RWPE2 (cell line): Measurements from ENCODE around the gene PROZ.

Experiments
- ATAC-seq: fragments of 200-7000 bp; cut with Tn5 transposase; 3 replicates; pipeline ENCODE4 v1.9.1; 2021; ENCODE audit warnings: low read depth
- DNase-seq: peaks from one replicate; pipeline ENCODE4 v3.0.0-alpha.2; 2020; ENCODE audit warnings: low spot score
- H3K27ac ChIP-seq: fragments of 450-650 bp; 2 replicates; pipeline ENCODE4 v1.5.1; 2017; ENCODE audit warnings: mild to moderate bottlenecking; ENCODE audit not compliant: poor library complexity, severe bottlenecking
- H3K27me3 ChIP-seq: fragments of 250-450 bp; sonication (Bioruptor Pico); 2 replicates; pipeline ENCODE4 v1.5.1; 2021; ENCODE audit warnings: mild to moderate bottlenecking, moderate library complexity; ENCODE audit not compliant: insufficient read depth, poor library complexity, severe bottlenecking
- H3K36me3 ChIP-seq: fragments of 250-450 bp; sonication (Bioruptor Pico); 2 replicates; pipeline ENCODE4 v1.5.1; 2020; ENCODE audit warnings: low read depth, mild to moderate bottlenecking, moderate library complexity
- H3K4me1 ChIP-seq: fragments of 250-450 bp; sonication (Bioruptor Pico); 2 replicates; pipeline ENCODE4 v1.5.1; 2021; ENCODE audit warnings: mild to moderate bottlenecking, moderate library complexity; ENCODE audit not compliant: insufficient read depth, poor library complexity, severe bottlenecking
- H3K4me3 ChIP-seq: fragments of 250-450 bp; sonication (Bioruptor Pico); 2 replicates; pipeline ENCODE4 v1.5.1; 2021; ENCODE audit warnings: mild to moderate bottlenecking, moderate library complexity; ENCODE audit not compliant: severe bottlenecking
- H3K9me3 ChIP-seq: fragments of 250-450 bp; sonication (Bioruptor Pico); 2 replicates; pipeline ENCODE4 v1.5.1; 2021; ENCODE audit warnings: mild to moderate bottlenecking, moderate library complexity; ENCODE audit not compliant: severe bottlenecking
- TF ChIP-seq, protein P1 (sequence below): fragments of 450-650 bp; IDR thresholded peaks from one replicate; pipeline ENCODE4 v1.5.1; 2017; ENCODE audit warnings: mild to moderate bottlenecking, moderate library complexity; ENCODE audit not compliant: poor library complexity, severe bottlenecking

PROZ gene

DNA sequence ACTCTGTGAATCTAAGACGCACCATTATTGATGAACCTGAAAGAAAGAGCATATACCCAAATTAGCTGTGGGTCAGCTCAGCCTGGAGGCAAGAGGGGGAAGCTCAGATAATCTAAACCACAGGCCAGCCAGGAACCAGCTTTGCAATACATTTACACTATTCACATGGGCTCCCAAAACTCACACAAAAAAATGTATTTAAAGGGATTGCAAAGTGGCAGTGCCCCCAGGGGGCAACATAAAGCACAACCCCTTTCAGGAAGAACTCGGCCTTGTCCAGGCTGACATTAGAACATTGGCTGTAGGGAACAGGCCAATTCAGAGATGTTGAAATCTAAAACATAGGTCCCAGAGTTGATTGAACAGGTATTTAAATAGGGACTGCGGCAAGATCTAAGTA, 3.2 kb upstream of the PROZ start:
- TF ChIP-seq, protein P1, sequence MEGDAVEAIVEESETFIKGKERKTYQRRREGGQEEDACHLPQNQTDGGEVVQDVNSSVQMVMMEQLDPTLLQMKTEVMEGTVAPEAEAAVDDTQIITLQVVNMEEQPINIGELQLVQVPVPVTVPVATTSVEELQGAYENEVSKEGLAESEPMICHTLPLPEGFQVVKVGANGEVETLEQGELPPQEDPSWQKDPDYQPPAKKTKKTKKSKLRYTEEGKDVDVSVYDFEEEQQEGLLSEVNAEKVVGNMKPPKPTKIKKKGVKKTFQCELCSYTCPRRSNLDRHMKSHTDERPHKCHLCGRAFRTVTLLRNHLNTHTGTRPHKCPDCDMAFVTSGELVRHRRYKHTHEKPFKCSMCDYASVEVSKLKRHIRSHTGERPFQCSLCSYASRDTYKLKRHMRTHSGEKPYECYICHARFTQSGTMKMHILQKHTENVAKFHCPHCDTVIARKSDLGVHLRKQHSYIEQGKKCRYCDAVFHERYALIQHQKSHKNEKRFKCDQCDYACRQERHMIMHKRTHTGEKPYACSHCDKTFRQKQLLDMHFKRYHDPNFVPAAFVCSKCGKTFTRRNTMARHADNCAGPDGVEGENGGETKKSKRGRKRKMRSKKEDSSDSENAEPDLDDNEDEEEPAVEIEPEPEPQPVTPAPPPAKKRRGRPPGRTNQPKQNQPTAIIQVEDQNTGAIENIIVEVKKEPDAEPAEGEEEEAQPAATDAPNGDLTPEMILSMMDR = no peak
- ATAC-seq (no peak), DNase-seq (no peak)

DNA sequence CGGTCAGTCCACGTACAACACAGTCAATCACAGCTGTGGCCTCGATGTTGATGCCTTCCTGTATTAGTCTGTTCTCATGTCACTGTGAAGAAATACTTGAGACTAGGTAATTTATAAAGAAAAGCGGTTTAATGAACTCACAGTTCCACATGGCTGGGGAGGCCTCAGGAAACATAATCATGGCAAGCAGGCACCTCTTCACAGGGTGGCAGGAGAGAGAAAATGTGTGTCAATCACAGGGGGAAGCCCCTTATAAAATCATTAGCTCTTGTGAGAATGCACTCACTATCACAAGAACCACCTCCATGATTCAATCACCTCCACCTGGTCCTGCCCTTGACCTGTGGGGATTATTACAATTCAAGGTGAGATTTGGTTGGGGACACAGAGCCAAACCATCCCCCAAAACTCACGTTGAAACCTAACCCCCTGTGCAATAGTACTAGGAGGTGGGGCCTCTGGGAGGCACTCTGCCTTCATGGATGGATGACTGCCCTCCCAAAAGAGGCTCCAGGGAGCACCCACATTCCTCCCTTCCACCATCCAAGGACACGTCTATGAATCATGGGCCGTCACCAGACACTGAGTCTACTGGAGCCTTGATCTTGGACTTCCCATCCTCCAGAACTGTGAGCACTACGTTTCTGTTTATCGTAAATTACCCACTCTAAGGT, 2.3 kb upstream of the PROZ start:
- H3K4me3 ChIP-seq = no peak overlapping the region
- H3K27ac ChIP-seq = no peak overlapping the region
- ATAC-seq = no peak
- DNase-seq = no peak
- no peaks in the 10 kb centered on the region for H3K36me3 ChIP-seq
- peaks cover 4% of the 10 kb centered on the region for H3K27me3 ChIP-seq
- no peaks in the 10 kb centered on the region for H3K4me1 ChIP-seq
- TF ChIP-seq, protein P1 = no peak
- H3K9me3 ChIP-seq = no peaks in the 10 kb centered on the region

More for the DNA sequence above, 3.2 kb upstream of the PROZ start:
- H3K27ac ChIP-seq = no peak overlapping the region
- no peaks in the 10 kb centered on the region for H3K9me3 ChIP-seq
- no peaks in the 10 kb centered on the region for H3K27me3 ChIP-seq
- H3K4me1 ChIP-seq = no peaks in the 10 kb centered on the region
- H3K4me3 ChIP-seq = no peak overlapping the region
- no peaks in the 10 kb centered on the region for H3K36me3 ChIP-seq

DNA sequence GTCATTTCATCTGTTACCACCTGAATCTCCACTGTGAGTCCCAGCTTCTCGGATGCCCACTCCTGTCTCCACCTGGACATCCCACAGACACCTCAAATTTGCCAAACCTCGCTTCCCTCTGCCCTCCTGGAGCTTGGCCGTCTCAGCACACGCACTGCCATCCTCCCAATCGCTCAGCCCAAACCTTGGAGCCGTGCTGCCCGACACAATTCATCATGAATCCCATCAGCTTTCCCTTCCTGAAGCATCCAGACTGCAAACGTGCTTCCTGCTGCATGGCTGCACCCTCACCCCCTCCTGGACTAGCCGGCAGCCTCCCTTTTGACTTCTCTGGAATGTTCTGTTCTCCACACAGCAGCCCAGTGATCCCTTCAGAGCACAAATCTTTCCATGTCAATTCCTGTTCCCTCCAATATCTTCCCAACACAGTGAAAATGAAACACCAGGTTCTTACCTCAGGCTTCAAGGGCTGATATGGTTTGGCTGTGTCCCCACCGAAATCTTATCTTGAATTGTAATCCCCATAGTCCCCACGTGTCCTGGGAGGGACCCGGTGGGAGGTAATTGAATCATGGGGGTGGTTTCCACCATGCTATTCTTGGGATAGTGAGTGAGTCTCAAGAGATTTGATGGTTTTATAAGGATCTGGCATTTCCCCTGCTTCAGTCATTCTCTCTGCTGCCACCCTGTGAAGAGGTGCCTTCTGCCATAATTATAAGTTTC, 1.1 kb upstream of the PROZ start:
- peaks cover 7% of the 10 kb centered on the region for H3K27me3 ChIP-seq

DNA sequence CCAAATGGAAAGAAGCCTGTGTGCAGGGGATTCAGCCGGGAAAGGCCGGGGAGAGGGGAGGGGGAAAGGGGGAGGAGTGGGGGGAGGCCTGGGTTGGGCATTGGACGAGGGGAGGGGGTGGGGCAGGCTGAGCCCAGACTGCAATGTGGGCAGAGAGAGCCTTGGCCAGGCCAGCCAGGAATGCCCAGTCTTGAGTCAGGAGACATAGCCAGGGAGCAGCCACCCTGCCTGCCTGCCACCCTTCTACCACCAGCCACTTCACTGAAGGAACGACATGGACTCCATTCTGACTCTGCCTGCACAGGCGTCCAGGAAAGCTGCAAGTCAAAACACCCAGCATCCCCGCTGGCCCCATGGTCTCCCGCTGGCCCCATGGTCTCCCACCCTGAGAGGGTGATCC, 498 bp downstream of the PROZ start:
- DNase-seq (no peak), ATAC-seq (no peak)
- peaks cover 18% of the 10 kb centered on the region for H3K27me3 ChIP-seq
- H3K9me3 ChIP-seq = no peaks in the 10 kb centered on the region
- no peaks in the 10 kb centered on the region for H3K36me3 ChIP-seq
- no peak overlapping the region for H3K27ac ChIP-seq
- TF ChIP-seq, protein P1 = no peak
- no peaks in the 10 kb centered on the region for H3K4me1 ChIP-seq
- H3K4me3 ChIP-seq = no peak overlapping the region

More for the DNA sequence above, 1.1 kb upstream of the PROZ start:
- ATAC-seq = no peak
- TF ChIP-seq, protein P1 = no peak
- H3K27ac ChIP-seq = no peak overlapping the region
- H3K4me1 ChIP-seq = no peaks in the 10 kb centered on the region
- H3K4me3 ChIP-seq = no peak overlapping the region
- H3K36me3 ChIP-seq = no peaks in the 10 kb centered on the region
- H3K9me3 ChIP-seq = no peaks in the 10 kb centered on the region
- no peak for DNase-seq

DNA sequence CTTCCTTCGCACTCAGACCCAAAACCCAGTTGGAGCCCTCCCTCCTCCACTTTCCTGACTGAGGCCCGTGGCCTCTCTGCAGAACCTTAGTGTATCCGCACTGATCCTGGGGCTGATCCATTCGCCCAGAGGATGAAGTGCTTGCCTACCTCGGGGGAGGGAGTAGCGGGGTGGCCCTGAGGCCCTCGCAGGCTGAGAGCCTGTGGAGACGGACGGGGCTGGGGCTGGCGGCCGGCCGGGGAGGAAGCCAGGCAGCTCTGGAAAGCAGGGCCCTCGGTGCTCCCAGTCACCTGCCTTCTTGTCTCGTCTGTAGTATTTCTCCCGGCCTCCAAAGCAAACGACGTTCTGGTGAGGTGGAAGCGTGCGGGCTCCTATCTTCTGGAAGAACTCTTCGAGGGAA, 1.3 kb downstream of the PROZ start:
- no peaks in the 10 kb centered on the region for H3K9me3 ChIP-seq
- TF ChIP-seq, protein P1 = no peak
- DNase-seq = no peak
- H3K27me3 ChIP-seq = peaks cover 20% of the 10 kb centered on the region
- no peak overlapping the region for H3K4me3 ChIP-seq
- H3K36me3 ChIP-seq = no peaks in the 10 kb centered on the region
- no peaks in the 10 kb centered on the region for H3K4me1 ChIP-seq
- H3K27ac ChIP-seq = no peak overlapping the region
- ATAC-seq = no peak
